Mesodermal cell (in vitro differentiated cells): ENCODE measurements around the gene AGXT2.

Experiments used
- H3K27ac ChIP-seq: 2 replicates; pipeline ENCODE4 v1.7.0; 2013; ENCODE audit warnings: mild to moderate bottlenecking, low read depth, low read length, moderate library complexity; ENCODE audit not compliant: severe bottlenecking
- H3K36me3 ChIP-seq: 2 replicates; pipeline ENCODE4 v1.7.1; 2013; ENCODE audit warnings: mild to moderate bottlenecking, low read length, moderate library complexity; ENCODE audit not compliant: control insufficient read depth, insufficient read depth
- H3K4me1 ChIP-seq: one replicate; pipeline ENCODE4 v1.7.1; 2013; ENCODE audit warnings: mild to moderate bottlenecking, low read length; ENCODE audit not compliant: insufficient read depth, control insufficient read depth, poor library complexity, severe bottlenecking
- H3K4me3 ChIP-seq: 2 replicates; pipeline ENCODE4 v1.7.0; 2013; ENCODE audit warnings: low read length, control low read depth, mild to moderate bottlenecking; ENCODE audit not compliant: insufficient read depth, poor library complexity, severe bottlenecking; ENCODE audit errors: extremely low read depth
- H3K9me3 ChIP-seq: 2 replicates; pipeline ENCODE4 v1.7.1; 2013; ENCODE audit warnings: mild to moderate bottlenecking, low read length, moderate library complexity; ENCODE audit not compliant: control insufficient read depth
- WGBS, 2 experiments: methylation state at CpG; one replicate each; pipeline ENCODE4 v1.1.5; 2013; ENCODE audit warnings: missing lambda C conversion rate in 2 of 2; ENCODE audit not compliant: insufficient coverage in 2 of 2; 5-methylcytosine and 5-hydroxymethylcytosine counted together

AGXT2 gene

DNA sequence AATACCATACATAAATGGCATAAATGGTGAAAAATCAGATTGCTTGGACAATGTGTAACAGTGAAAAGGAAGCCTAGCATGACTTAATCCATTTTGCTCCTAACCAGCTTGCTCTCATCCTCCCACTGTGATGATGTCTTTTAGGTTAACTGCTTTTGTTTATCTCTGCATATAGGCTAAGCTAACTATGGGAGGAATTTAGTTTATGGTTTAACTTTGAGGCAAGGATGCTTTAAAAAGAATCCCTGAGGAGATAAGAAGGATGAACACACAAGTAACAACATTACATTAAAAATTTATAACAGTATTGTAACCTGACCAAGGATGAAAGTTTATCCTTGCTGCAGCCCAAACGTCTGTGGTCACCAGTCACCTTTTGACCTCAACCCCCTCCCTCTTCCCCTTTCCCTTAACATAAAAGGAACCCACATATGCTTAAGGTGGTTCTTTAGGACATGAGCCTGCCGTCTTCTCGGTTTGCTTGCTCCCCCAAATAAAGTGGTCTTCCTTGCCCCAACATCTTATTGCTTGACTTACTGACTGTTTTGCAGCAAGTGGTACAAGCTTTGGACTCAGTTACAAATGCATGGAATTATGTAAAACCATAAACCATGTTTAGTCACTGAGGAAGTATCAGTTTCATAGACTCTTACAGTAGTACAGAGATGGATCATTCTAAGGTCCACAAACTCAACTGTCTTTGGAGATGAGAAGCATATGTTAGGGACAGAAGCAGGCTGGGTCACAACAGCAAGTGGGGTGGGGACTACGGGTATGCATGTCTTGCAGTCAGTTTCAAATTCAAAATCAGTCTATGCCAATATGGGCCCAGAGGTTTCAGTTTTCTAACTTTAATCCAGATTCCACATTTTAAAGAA is 31.3 kb downstream of the AGXT2 start:
- Histone ChIP-seq H3K9me3 (no peaks in the 10 kb centered on the region), H3K4me1 (no peaks in the 10 kb centered on the region), H3K36me3 (no peaks in the 10 kb centered on the region), H3K27ac (no peak overlapping the region), H3K4me3 (no peak overlapping the region)
- 29 to 63% methylated on average over 1 to 3 of the region's 4 CpGs for WGBS, 2 experiments

DNA sequence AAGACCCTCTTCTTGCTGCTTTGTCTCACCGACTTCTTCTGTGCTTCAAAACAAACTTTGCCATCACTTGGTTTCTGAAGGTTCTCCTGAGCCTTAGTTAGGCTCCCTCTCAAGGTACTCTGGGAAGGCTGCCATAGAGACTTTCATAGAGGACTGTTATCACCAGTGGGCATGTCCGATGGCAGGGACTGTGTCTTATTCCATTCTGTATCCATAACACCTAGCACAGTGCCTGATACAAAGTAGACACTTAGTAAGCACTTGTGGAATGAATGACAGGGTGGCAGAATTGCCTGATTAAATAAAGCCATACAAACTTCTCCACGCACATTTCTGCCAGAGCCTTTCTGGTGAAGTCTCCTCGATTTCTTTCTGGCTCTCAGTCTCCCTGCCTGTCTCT is 32.7 kb downstream of the AGXT2 start:
- Histone ChIP-seq H3K4me1 (no peaks in the 10 kb centered on the region), H3K9me3 (no peaks in the 10 kb centered on the region), H3K36me3 (no peaks in the 10 kb centered on the region), H3K27ac (no peak overlapping the region), H3K4me3 (no peak overlapping the region)
- WGBS, 2 experiments: 54 to 71% methylated on average over 1 to 2 of the region's 4 CpGs

DNA sequence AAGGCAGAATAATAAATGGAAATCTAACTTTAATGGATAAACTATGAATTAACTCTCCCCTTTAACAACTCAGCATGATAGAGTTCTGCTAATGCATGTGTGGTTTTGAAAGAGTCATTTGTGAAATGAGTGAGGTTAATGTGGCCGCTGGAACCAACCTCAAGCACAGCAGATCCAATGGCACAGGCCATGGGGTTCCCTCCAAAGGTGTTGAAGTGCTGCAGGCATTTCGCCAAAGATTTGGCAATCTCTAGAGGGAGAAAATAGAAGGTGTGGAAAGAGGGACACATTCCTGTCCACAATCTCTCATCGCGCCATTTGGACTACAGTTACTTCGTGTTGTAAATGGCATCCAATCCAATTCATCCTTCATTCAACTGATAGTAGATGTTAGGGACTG is 35.0 kb downstream of the AGXT2 start:
- no peak overlapping the region for H3K4me3 ChIP-seq

DNA sequence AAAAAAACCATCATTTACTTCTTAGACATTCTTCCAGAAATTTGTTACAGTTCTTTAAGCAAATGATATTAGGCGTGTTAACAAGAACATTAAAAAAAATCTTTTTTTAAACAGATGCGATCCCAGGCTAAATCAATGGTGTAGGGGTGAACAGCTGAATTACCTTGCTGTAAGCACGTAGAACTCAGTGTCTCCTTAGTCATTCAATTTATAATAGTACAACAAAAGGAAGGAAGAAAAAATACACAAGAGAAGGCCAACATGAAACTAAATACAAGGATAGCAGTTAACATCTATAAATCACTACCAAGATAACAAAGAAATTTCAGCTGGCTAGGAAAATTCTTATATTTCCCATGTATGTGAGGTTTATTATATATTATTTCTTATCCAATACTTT is 35.4 kb downstream of the AGXT2 start:
- H3K27ac ChIP-seq: no peak overlapping the region
- no peaks in the 10 kb centered on the region for H3K4me1 ChIP-seq
- H3K9me3 ChIP-seq: no peaks in the 10 kb centered on the region
- WGBS, 2 experiments: no CpG with 5 or more reads among the region's 3 CpGs
- H3K36me3 ChIP-seq: no peaks in the 10 kb centered on the region
- H3K4me3 ChIP-seq: no peak overlapping the region

More for the DNA sequence above, 35.0 kb downstream of the AGXT2 start:
- Histone ChIP-seq H3K27ac (no peak overlapping the region), H3K4me1 (no peaks in the 10 kb centered on the region), H3K36me3 (no peaks in the 10 kb centered on the region), H3K9me3 (no peaks in the 10 kb centered on the region)
- WGBS, 2 experiments: 80 to 100% methylated on average over 1 of the region's 5 CpGs

- H3K27ac ChIP-seq: no peak overlapping the region
- H3K36me3 ChIP-seq: no peaks in the 10 kb centered on the region
- no peaks in the 10 kb centered on the region for H3K9me3 ChIP-seq
- no peak overlapping the region for H3K4me3 ChIP-seq
- H3K4me1 ChIP-seq: no peaks in the 10 kb centered on the region
Observed at GRCh38 chr5:35010676-35011075, 37.1 kb downstream of the AGXT2 start.

- Histone ChIP-seq H3K9me3 (no peaks in the 10 kb centered on the region), H3K36me3 (no peaks in the 10 kb centered on the region), H3K4me1 (no peaks in the 10 kb centered on the region), H3K4me3 (no peak overlapping the region), H3K27ac (no peak overlapping the region)
- 86 to 100% methylated on average over 2 of the region's 3 CpGs for WGBS, 2 experiments
Observed at GRCh38 chr5:35009657-35010056, 38.1 kb downstream of the AGXT2 start.

DNA sequence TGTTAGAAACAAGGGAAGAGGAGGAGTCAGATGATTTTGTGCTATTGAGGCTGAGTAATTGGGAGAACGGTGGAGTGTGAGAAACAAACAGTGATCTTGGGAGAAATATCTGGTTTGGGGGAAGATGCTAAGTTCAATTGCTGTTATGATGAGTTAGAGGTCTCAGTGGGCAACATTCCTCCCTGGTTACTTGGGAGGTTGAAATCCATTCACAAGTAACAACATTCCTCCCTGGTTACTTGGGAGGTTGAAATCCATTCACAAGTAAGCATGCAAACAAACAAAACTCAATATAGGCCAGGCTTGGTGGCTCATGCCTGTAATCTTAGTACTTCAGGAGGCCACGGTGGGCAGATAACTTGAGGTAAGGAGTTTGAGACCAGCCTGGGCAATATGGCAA is 38.7 kb downstream of the AGXT2 start:
- Histone ChIP-seq H3K9me3 (no peaks in the 10 kb centered on the region), H3K4me1 (no peaks in the 10 kb centered on the region), H3K36me3 (no peaks in the 10 kb centered on the region), H3K4me3 (no peak overlapping the region), H3K27ac (no peak overlapping the region)
- WGBS, 2 experiments: 57% methylated on average over 1 of the region's 2 CpGs; no CpG with 5 or more reads in 1 of the 2 experiments

DNA sequence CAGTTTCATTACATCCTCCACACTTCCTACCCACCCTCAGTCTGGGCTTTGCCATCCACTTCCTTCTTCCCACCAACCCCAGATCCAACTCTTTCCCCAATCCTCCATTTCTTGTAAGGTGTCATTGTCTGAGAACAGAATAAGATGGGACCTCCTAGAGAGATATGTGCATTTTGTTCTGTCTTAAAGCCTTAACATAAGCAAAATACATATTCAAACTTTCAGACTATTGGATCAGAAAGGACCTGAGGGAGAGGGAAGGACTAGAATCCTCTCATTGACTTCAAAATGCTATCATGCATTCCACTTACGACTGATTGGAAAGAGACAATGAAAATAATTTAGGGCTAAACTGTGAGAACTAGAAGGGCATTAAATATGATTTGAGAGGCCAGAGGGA is 43.0 kb downstream of the AGXT2 start:
- 100% methylated on average over 1 of the region's 1 CpG for WGBS, 2 experiments
- no peaks in the 10 kb centered on the region for H3K9me3 ChIP-seq
- H3K4me3 ChIP-seq: no peak overlapping the region
- H3K27ac ChIP-seq: no peak overlapping the region
- H3K4me1 ChIP-seq: no peaks in the 10 kb centered on the region
- H3K36me3 ChIP-seq: no peaks in the 10 kb centered on the region

- Histone ChIP-seq H3K36me3 (no peaks in the 10 kb centered on the region), H3K4me1 (no peaks in the 10 kb centered on the region), H3K9me3 (no peaks in the 10 kb centered on the region), H3K4me3 (no peak overlapping the region), H3K27ac (no peak overlapping the region)
- WGBS, 2 experiments: 71 to 81% methylated on average over 5 of the region's 5 CpGs
Observed at GRCh38 chr5:35004200-35004599, 43.5 kb downstream of the AGXT2 start.

- Histone ChIP-seq H3K4me1 (no peaks in the 10 kb centered on the region), H3K9me3 (no peaks in the 10 kb centered on the region), H3K27ac (no peak overlapping the region), H3K36me3 (no peaks in the 10 kb centered on the region), H3K4me3 (no peak overlapping the region)
- WGBS, 2 experiments: 49 to 51% methylated on average over 12 to 13 of the region's 18 CpGs
Observed at GRCh38 chr5:35003018-35003957, 44.5 kb downstream of the AGXT2 start.
